RKO (cell line): Measurements from ENCODE around the gene CUL9.

ENCODE experiments used
- DNase-seq: peaks from one replicate; pipeline ENCODE4 v3.0.0-alpha.2; 2016; ENCODE audit warnings: low spot score

The CUL9 gene

GRCh38 chr6:43257367-43258145 is 75.6 kb downstream of the CUL9 start:
- no peak for DNase-seq

- no peak for DNase-seq
These were observed 76.2 kb downstream of the CUL9 start for GRCh38 chr6:43258180-43258579.

GRCh38 chr6:43258807-43259686 is 77.1 kb downstream of the CUL9 start:
- no peak for DNase-seq

GRCh38 chr6:43260791-43261190 is 78.8 kb downstream of the CUL9 start:
- DNase-seq: no peak

GRCh38 chr6:43261198-43261597 is 79.2 kb downstream of the CUL9 start:
- no peak for DNase-seq

GRCh38 chr6:43262000-43262779 is 80.2 kb downstream of the CUL9 start:
- no peak for DNase-seq

GRCh38 chr6:43262780-43263313 is 80.9 kb downstream of the CUL9 start:
- DNase-seq: no peak

- DNase-seq: peak; percentile 68
These were observed 81.5 kb downstream of the CUL9 start for GRCh38 chr6:43263314-43264178.

- DNase-seq: no peak
These were observed 82.7 kb downstream of the CUL9 start for GRCh38 chr6:43264599-43265145.

- no peak for DNase-seq
These were observed 83.6 kb downstream of the CUL9 start for GRCh38 chr6:43265564-43265963.

GRCh38 chr6:43267619-43268354 is 85.8 kb downstream of the CUL9 start:
- no peak for DNase-seq

GRCh38 chr6:43268355-43268700 is 86.3 kb downstream of the CUL9 start:
- no peak for DNase-seq

GRCh38 chr6:43268782-43269272 is 86.8 kb downstream of the CUL9 start:
- DNase-seq: no peak

GRCh38 chr6:43269273-43270007 is 87.4 kb downstream of the CUL9 start:
- DNase-seq: no peak

GRCh38 chr6:43271103-43271815 is 89.3 kb downstream of the CUL9 start:
- no peak for DNase-seq

- DNase-seq: no peak
These were observed 89.9 kb downstream of the CUL9 start for GRCh38 chr6:43271944-43272343.

- no peak for DNase-seq
These were observed 91.7 kb downstream of the CUL9 start for GRCh38 chr6:43273707-43274106.
